B cell (primary cell): ENCODE measurements around the gene COQ8A.

ENCODE experiments used
- CTCF ChIP-seq: fragments of 200-600 bp; IDR thresholded peaks from one replicate; pipeline ENCODE4 v1.8.0; 2022; ENCODE audit warnings: antibody characterized with exemption, mild to moderate bottlenecking
- EZH2 ChIP-seq: IDR thresholded peaks from 2 replicates; pipeline ENCODE4 v1.6.1; 2012; ENCODE audit warnings: borderline replicate concordance, low read depth, mild to moderate bottlenecking, moderate library complexity, low read length; ENCODE audit not compliant: insufficient read depth, poor library complexity, severe bottlenecking

GRCh38 chr1:226967665-226968064 is 27.6 kb downstream of the COQ8A start:
- TF ChIP-seq CTCF (no peak), EZH2 (no peak)
